NCI-H510A (cell line): Measurements from ENCODE around the gene UTP3.
"Not testable (repeated sequence)": the region's sequence is repeated elsewhere in the genome, so short reads cannot be mapped to it uniquely, and the experiment has no call there.

Source experiments
- DNase-seq: peaks from one replicate; lab custom pipeline; 2025; lab: John Stamatoyannopoulos, UW

The UTP3 gene

DNA sequence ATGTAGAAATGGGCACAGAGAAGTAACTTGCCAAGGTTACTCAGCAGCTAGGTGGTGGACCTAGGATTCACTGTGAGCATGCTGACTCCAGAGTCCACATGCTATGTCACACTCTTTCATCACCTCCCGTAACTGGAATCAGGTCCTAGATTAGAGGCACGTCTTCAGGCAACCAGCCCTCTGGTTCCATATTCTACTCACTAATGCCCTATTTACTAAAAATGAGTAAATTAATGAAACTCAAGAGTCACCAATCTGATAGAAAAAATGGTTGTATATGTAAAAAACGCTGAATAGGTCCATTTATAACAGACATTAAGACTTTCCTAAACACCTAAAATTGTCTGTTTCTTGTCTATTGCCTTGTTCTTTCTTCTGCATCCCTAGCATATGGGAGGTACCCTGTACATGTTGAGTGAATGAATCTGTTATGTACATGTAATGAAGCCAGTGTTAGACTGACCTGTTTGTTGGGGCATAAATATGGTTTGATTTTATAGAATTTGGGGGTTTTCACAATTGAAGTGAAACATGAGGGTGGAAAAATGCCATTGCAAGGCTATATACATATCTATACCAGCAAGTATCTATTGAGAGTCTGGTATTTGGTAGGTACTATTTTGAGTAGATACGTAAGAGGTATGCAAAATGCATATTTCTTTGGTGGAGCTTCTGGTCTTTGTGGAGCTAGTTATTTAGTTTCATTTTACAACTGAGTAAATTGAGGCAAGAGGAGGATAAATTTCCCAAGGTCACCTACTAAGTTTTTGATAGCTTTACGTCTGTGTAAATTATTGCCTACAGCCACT lies 26.0 kb downstream of the UTP3 start:
- no peak for DNase-seq

DNA sequence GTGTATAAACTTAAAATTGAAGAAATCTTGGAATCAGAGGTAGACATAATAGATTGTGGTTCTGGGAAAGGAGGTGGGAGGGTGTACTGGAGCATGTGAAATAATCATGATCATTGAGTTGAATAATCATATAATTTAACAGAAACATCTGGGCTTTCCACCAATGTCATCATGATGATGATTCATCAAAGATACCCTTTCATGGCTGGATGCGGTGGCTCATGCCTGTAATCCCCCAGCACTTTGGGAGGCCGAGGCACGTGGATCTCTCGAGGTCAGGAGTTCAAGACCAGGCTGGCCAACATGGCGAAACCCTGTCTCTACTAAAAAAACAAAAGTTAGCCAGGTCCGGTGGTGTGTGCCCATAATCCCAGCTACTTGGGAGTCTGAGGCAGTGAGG lies 26.8 kb downstream of the UTP3 start:
- DNase-seq = no peak

DNA sequence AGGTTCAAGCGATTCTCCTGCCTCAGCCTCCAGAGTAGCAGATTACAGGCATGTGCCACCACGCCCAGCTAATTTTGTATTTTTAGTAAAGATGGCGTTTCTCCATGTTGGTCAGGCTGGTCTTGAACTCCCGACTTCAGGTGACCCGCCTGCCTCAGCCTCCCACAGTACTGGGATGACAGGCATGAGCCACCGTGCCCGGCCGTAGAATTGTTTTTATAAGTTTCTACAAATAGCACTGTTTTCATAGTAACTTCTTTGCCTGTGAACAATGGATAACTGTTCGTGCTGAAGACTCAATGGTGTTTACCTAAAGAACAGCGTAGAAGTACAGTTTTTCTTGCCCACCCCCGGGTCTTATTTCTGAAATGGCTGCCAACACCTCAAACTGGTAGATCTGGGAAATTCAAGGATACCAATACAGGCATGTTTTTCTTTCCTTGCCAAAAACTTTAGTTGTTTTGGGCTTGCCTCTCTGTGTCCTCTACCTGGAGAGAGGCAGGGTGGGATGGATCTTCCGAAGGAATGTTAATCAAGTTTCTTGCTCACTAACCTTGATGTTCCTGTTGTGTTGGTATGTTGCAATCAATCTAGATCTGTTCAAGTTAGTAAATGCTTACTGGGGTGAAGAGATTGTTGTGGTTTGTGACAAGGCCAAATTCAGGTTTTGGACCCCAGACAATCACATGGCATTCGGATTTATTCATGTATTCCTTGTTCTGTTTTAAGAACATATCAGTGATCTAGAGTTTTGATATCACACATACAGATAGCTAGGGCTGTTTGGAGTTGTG lies 30.7 kb downstream of the UTP3 start:
- DNase-seq = no peak

DNA sequence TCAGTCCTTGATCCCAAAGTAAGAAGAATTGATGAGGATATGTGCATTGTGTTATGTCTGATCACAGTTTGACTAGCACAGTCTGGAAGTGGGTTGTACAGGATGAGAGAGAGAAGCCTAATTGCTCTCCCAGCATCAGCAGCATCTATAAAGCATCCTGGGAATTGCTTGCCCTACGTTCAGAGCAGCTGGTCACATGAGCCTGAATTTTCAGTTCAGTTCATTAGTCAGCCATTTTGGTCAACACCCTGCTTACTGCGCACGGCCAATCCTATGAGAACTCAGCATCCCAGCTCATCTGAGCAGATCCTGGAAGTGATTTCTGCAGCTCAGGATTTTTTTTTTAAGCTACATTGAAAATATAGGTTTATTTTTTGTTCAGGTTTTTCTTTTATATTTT lies 33.4 kb downstream of the UTP3 start, which contains the start of gene RUFY3:
Gene RUFY3 (plus strand): TSS at position 218 of the 400 bp plus-strand sequence. CDS start 610 bp downstream, outside the sequence.
- peak; percentile 94 for DNase-seq

DNA sequence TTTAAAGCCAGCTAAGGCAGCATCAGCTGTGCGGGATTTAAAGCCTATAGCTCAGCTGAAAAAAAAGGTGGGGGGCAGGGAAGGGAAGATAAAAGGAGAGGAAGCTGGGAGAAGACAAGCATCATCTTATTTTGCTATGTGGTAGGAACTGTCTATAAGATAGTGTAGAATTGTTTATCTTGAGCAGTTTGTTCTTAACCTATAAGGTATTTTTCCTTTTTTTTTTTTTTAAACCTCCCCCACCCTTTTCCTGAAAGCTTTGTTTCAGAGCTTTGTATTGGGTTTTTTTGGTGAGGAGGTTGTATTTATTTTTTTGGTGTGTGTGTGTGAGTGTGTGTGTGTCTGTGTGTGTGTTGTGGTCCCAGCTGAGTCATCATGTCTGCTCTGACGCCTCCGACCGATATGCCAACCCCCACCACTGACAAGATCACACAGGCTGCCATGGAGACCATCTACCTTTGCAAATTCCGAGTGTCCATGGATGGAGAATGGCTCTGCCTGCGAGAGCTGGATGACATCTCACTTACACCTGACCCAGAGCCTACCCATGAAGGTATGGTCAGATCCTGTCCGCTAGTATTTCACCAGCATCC lies 34.0 kb downstream of the UTP3 start:
- peak; percentile 29 for DNase-seq

DNA sequence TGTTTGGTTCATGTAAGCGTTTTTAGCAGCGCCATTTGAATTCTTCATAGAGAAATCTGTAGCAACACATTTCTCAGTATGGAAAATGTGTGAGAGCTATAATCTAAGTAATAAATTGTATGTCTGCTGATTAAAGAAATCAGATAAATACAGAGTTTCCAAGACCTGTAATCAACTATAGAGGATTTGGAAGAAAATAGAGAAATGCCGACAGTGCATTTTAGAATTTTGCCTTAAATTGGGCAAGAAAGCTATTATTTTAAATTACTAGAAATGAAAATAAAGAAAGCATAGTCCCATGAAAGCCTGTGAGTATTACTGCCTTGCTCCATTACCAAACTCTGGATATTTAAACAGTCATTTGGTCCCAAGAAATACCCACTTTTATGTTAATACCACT lies 36.1 kb downstream of the UTP3 start:
- DNase-seq = no peak

DNA sequence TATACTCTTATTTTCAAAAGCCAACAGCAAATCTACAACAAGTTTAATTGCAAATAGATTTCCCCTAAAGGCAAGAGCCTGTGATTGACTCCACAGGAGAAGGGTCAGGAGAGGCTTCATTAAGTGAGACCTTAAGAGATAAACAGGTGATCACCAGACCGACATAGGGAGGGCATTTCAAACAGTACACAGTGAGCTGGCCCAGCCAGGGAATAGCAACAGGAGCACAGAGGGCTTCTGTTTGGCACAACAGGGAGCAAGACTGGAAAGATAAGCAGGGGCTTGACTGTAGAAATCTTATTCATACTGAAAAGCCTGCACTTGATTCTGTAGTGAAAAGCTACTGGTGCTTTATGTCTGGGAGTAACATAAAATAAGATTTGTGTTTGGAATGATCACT lies 37.3 kb downstream of the UTP3 start:
- no peak for DNase-seq

DNA sequence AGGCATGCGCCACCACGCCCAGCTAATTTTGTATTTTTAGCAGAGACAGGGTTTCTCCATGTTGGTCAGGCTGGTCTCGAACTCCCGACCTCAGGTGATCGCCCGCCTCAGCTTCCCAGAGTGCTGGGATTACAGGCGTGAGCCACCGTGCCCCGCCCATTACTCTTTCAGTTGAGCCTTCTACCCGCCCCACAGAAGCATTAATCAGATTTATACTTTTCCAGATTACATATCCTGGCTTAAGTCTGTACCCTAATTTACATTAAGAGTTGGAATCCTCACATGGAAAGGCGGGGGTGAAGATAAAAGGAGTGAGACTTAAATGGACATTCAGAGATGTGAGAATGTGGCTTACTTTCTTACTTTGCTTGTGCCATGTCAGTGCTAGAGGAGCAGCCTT lies 38.2 kb downstream of the UTP3 start:
- not testable (repeated sequence) for DNase-seq

DNA sequence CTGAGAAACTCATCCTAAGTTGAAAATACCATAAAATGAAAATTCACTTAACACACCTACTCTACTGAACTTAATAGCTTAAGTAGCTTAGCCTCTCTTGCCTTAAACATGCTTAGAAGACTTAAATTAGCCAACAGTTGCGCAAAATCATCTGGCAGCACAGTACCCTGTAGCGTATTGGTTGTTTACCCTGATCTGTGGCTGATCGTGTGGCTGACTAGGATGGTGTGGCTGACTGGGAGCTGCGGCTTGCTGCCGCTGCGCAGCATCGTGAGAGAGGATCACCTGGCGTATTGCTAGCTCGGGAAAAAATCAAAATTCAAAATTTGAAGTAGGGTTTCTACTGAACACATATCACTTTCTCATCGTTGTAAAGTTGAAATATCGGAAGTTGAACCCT lies 39.8 kb downstream of the UTP3 start:
- no peak for DNase-seq

DNA sequence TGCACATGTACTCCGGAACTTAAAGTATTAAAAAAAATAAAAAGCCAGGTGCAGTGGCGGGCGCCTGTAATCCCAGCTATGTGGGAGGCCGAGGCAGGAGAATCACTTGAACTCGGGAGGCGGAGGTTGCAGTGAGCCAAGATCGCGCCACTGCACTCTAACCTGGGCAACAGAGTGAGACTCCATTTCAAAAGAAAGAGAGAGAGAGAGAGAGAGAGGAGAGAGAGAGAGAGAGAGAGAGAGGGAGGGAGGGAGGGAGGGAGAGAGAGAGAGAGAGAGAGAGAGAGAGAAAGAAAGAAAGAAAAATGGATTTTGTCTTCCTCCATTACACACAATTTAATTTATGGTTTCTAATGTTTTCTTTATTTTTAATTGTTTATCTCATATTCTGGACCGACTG lies 44.5 kb downstream of the UTP3 start:
- DNase-seq = not testable (repeated sequence)

DNA sequence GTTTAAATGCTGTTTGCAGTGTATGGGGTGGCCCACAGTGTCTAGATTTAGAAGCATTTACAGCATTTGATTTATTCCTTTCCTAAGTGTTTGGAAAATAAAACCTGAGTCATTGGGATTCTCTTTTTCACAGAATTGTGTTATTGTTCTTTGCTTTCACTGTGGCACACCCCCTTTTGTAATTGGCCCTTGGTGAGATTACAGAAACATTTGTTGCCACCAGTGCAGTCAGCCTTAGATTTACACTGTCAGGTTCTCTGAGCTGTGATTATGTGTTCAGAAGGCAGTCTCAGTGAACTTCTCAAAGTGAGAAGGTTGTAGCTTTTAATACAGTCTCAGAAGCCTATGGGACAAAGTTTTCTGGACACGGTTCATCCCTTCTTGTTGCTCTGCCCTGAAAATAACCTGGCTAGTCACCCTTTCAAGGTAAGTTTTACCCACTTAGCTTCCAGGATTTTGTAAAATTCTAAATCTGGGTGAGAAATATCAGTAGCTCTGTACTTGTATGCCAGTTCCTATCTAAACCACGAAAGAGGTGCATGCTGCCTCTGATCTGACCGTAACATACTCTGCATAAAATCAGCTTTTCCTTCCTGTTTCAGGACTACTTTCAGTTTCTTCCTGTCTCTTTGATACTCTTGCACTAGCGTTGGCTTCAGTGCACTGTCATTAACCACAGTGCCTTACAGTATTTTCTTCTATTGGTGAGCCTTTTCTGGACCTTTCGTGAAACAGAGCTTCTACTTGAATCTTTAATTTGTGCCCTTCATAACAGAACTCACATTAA lies 46.0 kb downstream of the UTP3 start:
- no peak for DNase-seq

DNA sequence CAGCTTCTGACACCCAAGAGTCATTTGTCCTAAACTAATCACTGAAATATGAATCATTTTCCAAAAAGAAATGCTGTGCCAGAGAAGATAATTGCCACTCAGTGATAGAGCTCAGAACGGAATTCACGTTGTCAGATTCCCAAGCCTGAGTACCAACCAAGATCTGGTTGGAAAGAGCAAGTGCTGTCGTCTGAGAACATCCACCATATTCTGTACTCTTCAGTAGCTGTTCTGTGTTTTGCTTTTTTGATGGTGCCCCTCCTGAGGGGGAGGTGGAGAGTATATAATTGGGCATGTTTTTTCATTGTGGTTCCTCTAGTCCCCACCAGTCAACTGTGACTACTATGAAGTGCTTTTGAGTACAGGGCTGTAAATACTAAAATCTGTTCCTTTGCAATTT lies 46.6 kb downstream of the UTP3 start:
- DNase-seq = no peak

DNA sequence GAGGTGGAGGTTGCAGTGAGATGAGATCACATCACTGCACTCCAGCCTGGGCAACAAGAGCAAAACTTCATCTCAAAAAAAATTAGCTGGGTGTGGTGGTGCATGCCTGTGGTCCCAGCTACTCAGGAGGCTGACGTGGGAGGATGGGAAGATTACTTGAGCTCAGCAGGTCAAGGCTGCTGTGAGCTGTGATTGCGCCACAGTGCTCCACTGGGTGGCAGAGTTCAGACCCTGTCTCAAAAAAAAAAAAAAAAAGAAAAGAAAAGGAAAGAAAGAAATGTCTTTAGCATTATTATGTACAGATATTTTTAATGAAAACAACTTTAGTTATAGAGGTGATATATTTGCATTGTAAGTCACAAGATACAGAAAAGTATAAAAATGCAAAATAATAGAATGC lies 47.6 kb downstream of the UTP3 start:
- DNase-seq = not testable (repeated sequence)

DNA sequence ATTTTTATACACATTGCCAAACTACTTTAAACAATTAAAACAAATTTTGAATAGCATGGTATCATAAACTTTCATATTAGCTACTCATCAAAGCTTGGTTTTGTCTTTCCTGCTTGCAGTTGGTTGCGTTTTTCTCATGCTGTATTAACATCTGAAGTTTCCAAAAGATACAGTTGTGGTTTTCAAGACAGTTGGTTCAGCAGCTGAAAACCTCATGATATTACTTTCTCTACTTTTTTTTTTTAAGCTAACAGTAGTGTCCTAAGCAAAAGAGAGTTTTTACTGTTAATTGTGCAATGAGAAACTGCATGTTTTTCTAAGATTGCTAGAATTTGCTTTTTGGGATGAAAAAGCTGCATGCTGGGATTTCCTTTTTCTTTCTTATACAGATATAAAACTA lies 48.7 kb downstream of the UTP3 start:
- no peak for DNase-seq

DNA sequence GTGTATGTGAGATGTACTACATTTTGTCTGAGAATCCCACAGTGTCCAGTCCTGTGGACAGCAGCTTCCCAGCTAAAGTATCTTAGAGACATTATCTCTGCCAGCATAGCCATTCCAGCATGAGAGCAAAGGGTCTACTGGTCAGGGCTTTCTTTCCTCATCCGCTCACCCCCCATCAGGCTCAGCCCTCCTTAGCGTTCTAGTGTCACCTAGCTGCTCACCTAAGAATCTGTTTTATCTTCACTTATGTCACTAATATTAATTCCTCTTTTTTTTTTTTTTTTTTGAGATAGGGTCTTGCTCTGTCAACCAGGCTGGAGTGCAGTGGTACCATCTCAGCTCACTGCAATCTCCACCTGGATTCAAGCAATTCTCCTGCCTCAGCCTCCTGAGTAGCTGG lies 49.1 kb downstream of the UTP3 start:
- DNase-seq = no peak

DNA sequence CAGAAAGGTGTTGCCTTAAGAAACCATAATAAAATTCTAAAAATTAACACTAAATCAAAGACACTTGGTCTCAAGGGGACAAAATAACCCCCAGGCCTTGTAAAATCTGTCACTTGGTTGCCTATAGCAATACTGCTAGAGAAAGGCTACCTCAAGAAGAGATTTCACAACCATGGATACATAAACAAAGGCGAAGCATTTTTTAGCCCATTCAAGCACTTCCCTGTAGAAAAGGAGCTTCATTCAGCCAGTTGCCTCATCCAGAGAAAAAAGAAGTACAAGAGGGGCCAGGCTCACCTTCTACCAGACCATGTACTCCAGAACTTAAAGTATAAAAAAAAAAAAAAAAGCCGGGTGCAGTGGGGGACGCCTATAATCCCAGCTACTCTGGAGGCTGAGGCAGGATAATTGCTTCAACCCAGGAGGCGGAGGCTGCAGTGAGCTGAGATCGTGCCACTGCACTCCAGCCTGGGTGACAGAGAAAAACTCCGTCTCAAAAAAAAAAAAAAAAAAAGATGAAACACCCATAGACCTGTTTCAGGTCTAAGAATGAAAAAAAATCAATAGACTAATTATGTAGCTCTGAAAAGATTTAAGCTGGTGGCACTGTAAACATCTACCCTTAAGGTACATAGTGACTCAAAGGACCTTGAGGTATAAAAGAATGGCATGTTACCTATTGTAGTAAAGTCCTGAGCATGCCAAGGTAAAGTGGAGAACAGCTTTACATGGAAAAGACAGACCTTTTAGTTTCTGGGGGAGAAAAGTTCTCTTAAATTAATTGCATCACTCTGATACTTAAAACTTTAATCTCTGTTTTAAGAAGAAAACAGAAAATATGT lies 51.4 kb downstream of the UTP3 start:
- no peak for DNase-seq
